HG03103 (cell line): ENCODE measurements around the gene NBEA.

Source experiments
- ATAC-seq: cut with Tn5 transposase; IDR thresholded peaks from one replicate; pipeline ENCODE4 v1.9.1; 2021; ENCODE audit warnings: low read depth; ENCODE audit not compliant: unreplicated experiment

Gene NBEA

DNA sequence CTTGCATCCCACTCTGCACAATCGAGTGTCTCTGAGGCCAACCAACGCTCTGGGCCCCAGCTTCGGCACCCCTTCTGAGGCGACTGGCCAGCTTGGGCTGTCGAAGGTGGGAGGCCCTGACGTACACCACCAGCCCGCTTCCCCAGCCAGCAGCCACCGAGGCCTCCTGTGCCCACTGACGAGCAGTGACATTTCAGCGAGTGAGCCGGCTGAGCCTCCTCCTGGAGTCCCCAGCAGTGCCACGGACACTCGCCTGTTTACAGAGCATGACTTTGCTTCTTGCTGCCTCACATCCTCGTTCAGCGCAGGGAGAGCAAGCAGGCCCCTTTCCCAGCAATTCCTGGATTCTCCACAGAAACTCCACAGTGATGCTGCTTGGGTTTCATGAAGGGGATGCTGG, 774.7 kb downstream of the NBEA start:
- no peak for ATAC-seq

DNA sequence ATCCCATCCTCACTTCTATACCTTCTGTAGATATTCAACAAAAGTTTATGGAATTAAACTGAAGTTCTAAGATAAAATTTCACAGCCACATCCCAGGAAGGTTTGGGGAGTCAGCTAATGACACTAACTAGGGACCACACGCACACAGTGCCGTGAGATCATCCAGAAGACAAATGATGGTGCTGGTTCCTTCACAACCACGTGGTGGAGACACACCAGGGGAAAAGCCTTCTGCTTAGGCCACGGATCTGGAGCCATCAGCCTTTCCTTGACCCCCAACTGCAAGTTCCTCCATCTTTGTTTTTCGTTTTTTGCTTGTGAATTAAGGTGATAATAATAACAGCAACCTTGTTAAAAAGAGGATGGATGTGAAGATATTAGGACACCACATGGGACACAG, 776.0 kb downstream of the NBEA start:
- ATAC-seq: no peak

DNA sequence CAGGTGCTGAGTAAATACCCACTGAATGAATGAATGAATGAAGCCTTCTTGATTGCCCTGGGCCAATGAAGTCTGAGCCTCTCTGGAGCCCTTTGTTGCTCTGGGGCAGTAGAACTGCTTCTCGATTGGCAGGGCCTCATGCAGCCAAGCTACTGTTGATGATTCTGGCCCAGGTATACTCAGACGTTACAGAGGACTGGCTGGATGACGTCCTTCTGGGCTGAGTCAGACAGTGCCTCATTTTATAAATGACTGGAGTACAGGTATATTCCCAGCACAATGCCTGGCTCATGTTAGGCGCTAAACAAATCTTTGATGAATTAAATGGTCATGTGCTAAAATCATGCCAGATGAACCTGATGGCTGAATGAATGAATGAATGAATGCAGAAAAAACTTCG, 778.2 kb downstream of the NBEA start:
- ATAC-seq: no peak

DNA sequence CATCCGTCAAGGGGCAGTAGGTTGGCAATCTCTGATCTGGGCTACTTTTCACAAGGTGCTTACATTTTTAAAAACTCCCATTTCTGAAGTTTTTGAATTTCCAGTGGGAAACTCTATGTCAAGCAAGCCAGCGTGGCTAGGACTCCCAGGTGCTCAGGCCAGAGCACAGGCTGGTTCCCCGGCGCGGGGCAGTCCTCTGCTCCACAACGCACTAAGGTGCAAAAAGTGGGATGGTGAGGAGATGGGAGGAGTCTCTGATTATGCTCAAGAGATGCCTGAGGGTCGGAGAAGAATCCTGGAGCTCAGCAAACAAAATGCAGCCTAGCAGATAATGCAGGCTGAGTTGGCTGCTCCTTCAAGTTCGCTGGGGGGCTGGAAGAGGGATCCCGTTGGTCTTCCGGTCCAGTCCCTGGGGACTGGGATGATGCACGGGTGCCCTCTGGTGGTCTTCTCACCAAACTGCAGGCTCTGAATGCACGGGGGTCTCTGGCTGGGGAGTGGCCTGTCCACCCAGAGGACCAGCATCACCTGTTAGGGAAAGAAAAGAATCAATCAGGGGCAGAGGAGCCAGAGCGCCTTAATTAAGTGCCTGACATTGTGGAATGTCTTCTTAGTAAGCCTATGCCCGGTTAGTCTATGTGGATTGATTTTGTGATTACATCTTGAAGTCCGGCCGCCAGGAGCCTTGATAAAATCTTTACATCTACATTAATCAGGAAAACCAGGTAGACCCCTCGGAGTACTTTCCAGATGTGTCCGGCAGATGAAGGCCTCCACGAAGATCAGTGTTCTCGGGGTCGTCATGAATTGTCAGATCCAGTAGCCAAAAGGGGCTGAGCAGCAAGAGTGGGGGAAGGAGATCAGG, 778.9 kb downstream of the NBEA start:
- ATAC-seq: no peak
